Measurements from ENCODE around the gene TENT5C.

TENT5C gene

GRCh38 chr1:117570988-117571409 is 34.8 kb upstream of the TENT5C start:
- no peak for DNase-seq (ENCODE audit: extremely low spot score)
- POLR2A ChIA-PET: no interaction called here

GRCh38 chr1:117571496-117571895 is 34.4 kb upstream of the TENT5C start:
- DNase-seq (ENCODE audit: extremely low spot score): no peak
- ChIA-PET POLR2A (no interaction called here), CTCF (interaction anchor here (1.2 to 1.7 kb wide), 2 partner anchors 37 to 66 kb away, joined by 3 read pairs; no protein-coding TSS in a partner anchor)
- TF ChIP-seq, protein P1, sequence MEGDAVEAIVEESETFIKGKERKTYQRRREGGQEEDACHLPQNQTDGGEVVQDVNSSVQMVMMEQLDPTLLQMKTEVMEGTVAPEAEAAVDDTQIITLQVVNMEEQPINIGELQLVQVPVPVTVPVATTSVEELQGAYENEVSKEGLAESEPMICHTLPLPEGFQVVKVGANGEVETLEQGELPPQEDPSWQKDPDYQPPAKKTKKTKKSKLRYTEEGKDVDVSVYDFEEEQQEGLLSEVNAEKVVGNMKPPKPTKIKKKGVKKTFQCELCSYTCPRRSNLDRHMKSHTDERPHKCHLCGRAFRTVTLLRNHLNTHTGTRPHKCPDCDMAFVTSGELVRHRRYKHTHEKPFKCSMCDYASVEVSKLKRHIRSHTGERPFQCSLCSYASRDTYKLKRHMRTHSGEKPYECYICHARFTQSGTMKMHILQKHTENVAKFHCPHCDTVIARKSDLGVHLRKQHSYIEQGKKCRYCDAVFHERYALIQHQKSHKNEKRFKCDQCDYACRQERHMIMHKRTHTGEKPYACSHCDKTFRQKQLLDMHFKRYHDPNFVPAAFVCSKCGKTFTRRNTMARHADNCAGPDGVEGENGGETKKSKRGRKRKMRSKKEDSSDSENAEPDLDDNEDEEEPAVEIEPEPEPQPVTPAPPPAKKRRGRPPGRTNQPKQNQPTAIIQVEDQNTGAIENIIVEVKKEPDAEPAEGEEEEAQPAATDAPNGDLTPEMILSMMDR (IDR thresholded peaks at IDR 0.05; ENCODE audit: control extremely low read depth, extremely low read depth, low read depth, missing control alignments): no peak

More at GRCh38 chr1:117570988-117571409, 34.8 kb upstream of the TENT5C start:
- TF ChIP-seq, protein P1 (IDR thresholded peaks at IDR 0.05; ENCODE audit: control extremely low read depth, extremely low read depth, low read depth, missing control alignments): no peak
- CTCF ChIA-PET: interaction anchor here (1.0 to 1.7 kb wide), 3 partner anchors 29 to 66 kb away, joined by 3 read pairs; no protein-coding TSS in a partner anchor

DNA sequence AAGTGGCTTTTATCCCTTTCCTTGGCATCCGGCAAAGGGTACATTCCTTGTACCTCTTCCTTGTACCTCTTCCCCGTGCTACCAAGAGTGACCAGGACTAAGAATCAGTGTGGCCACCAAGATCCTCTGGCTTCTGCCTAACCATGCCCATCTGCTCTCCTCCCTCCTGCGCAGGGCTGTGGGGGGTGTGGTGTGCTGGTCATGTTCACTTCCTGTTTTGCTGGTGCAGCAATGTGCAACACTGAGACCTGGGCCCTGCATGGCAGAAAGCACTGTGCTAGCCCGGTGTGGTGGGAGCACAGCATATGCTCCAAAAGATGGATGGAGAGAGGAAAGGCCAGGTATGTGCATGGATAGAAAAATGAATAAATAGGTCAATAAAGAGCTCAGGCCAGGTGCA is 33.3 kb upstream of the TENT5C start:
- POLR2A ChIA-PET: no interaction called here
- CTCF ChIA-PET: interaction anchor here (1.3 kb wide), 1 partner anchor 182 kb away, joined by 3 read pairs; no protein-coding TSS in a partner anchor
- DNase-seq (ENCODE audit: extremely low spot score): no peak
- TF ChIP-seq, protein P1 (IDR thresholded peaks at IDR 0.05; ENCODE audit: control extremely low read depth, extremely low read depth, low read depth, missing control alignments): no peak

DNA sequence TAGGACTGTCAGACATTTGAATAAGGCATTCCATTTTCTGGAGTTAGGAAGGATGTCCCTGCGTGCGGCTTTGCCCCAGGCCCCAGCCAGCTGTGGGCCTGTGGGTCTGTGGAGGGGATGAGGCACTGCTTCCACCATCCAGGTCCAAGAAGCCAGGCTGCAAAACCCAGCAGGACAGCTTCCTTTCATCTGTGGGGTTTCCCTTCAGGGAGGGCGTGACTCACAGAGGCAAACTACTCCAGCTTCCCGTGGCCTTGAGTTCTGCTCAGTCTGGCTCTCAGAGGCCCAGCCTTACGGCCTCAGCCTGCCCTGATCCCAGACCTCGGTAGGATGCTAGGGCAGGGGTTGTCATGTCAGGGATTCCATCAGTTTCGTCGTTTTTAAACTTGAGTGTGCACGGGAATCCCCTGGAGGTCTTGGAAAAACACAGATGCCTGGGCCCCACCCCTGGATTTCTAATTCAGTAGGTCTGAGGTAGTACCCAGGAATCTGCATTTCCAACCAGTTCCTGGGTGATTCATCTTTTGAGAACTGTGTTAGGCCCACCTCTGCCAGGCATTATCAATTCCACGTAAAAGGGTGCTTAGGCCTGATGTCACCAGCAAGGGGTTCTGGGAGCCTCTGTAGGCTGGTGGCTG is 32.3 kb upstream of the TENT5C start:
- DNase-seq (ENCODE audit: extremely low spot score): no peak
- ChIA-PET POLR2A (no interaction called here), CTCF (interaction anchor here (1.3 to 3.5 kb wide), 2 partner anchors 38 to 181 kb away, joined by 3 to 15 read pairs; no protein-coding TSS in a partner anchor)
- TF ChIP-seq, protein P1 (IDR thresholded peaks at IDR 0.05; ENCODE audit: control extremely low read depth, extremely low read depth, low read depth, missing control alignments): no peak

GRCh38 chr1:117574161-117574835 is 31.6 kb upstream of the TENT5C start:
- ChIA-PET CTCF (interaction anchor here (0.7 to 3.5 kb wide), 2 partner anchors 9 to 39 kb away, joined by 3 to 15 read pairs; no protein-coding TSS in a partner anchor), POLR2A (no interaction called here)
- DNase-seq (ENCODE audit: extremely low spot score): no peak
- TF ChIP-seq, protein P1 (IDR thresholded peaks at IDR 0.05; ENCODE audit: control extremely low read depth, extremely low read depth, low read depth, missing control alignments): no peak

DNA sequence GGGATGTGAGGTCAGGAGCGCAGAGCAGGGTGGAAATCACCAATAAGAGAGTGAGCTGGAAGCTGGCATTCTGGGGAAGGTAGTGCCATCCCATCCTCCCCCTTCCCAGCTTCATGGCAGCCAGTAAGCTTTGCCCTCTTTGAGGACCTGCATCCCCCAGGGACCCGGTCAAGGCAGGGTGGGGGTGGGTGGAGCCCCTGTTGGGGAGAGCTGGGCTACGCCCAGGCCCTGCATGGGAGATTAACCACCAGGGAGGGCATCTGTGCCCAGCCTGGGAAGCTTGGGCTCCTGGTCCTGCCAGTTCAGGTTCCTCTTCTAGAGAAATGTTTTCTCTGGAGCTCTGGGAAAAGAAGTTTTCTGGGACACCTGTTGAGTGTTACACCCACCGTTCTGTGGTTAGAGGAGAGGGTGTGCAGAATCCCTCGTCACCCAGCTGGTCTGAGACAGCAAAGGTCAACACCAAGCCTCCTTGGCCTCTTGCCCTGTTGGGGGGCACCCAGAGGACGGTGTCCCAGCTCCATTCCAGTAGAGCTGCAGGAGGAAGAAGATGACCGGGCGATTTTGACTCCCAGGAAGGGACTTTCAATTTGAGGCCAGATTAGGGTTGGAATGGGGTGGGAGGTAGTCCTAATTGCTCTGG is 30.1 kb upstream of the TENT5C start:
- no peak for DNase-seq (ENCODE audit: extremely low spot score)
- TF ChIP-seq, protein P1 (IDR thresholded peaks at IDR 0.05; ENCODE audit: control extremely low read depth, extremely low read depth, low read depth, missing control alignments): no peak
- ChIA-PET POLR2A (no interaction called here), CTCF (interaction anchor here (1.0 to 3.5 kb wide), 3 partner anchors 40 to 99 kb away, joined by 3 to 15 read pairs (median 6); no protein-coding TSS in a partner anchor)

Data from GM10248 (cell line).